PC-9 (cell line): ENCODE data around the gene MEIS2. TPM values are rescaled to one million over a fixed set of nuclear protein-coding genes. Genes with fewer than 3 reads are reported as not detected.

Experiments
- BruUV-seq: library from RNA; stranded (reverse); fragments of 400-500 nt; replicated peaks from 2 replicates; lab custom pipeline; 2021; lab: Mats Ljungman, UMichigan
- CTCF ChIA-PET: fragments of 300-600 bp; sonication (Branson Sonifier 250); formaldehyde crosslinking; loops from one replicate; lab custom pipeline; 2022; ENCODE audit warnings: antibody characterized with exemption; lab: Charles Lee
- POLR2A ChIA-PET: fragments of 300-600 bp; sonication (Branson Sonifier 250); formaldehyde crosslinking; loops from one replicate; lab custom pipeline; 2022; ENCODE audit warnings: antibody characterized with exemption; ENCODE audit not compliant: unreplicated experiment; lab: Charles Lee
- DNase-seq, 2 experiments: peaks; one replicate each; pipeline versions ENCODE4 v3.0.0 to v3.0.0-alpha.2; 2015 to 2022; ENCODE audit warnings: mixed read lengths in 1 of 2
- H2AFZ ChIP-seq: fragments of 200-600 bp; sonication (generic); 2 replicates; pipeline ENCODE4 v1.8.1; 2017; ENCODE audit warnings: antibody characterized with exemption
- H3F3A ChIP-seq: fragments of 200-600 bp; sonication (generic); 2 replicates; pipeline ENCODE4 v1.8.1; 2017; ENCODE audit warnings: antibody characterized with exemption, mild to moderate bottlenecking, low read depth; ENCODE audit not compliant: insufficient read depth
- H3K27ac ChIP-seq: fragments of 200-600 bp; sonication (generic); 2 replicates; pipeline ENCODE4 v1.6.1; 2016; ENCODE audit warnings: mixed run types
- H3K27me3 ChIP-seq: fragments of 200-600 bp; sonication (generic); 2 replicates; pipeline ENCODE4 v1.6.1; 2016; ENCODE audit warnings: low read depth, mixed run types; ENCODE audit not compliant: insufficient read depth
- H3K36me3 ChIP-seq: fragments of 200-600 bp; sonication (generic); 2 replicates; pipeline ENCODE4 v1.6.1; 2016; ENCODE audit warnings: low read depth, mixed run types
- H3K4me1 ChIP-seq: fragments of 200-600 bp; sonication (generic); replicated peaks from 2 replicates; pipeline ENCODE4 v1.6.1; 2016; ENCODE audit warnings: mixed run types; ENCODE audit not compliant: insufficient read depth
- H3K4me2 ChIP-seq: fragments of 200-600 bp; sonication (generic); 2 replicates; pipeline ENCODE4 v1.6.1; 2017; ENCODE audit warnings: mixed run types
- H3K4me3 ChIP-seq: fragments of 200-600 bp; sonication (generic); 2 replicates; pipeline ENCODE4 v1.6.1; 2016; ENCODE audit warnings: mixed run types
- H3K79me2 ChIP-seq: fragments of 200-600 bp; sonication (generic); 2 replicates; pipeline ENCODE4 v1.6.1; 2017; ENCODE audit warnings: low read depth, mixed run types
- H3K9me2 ChIP-seq: fragments of 200-600 bp; sonication (generic); 2 replicates; pipeline ENCODE4 v1.8.1; 2017; ENCODE audit warnings: mild to moderate bottlenecking; ENCODE audit not compliant: insufficient read depth
- H3K9me3 ChIP-seq: fragments of 200-600 bp; sonication (generic); 2 replicates; pipeline ENCODE4 v1.8.1; 2016; ENCODE audit warnings: low read depth; ENCODE audit not compliant: insufficient read depth
- H4K20me1 ChIP-seq: fragments of 200-600 bp; sonication (generic); 2 replicates; pipeline ENCODE4 v1.8.1; 2017; ENCODE audit not compliant: insufficient read depth
- EZH2 ChIP-seq: fragments of 200-600 bp; sonication (generic); IDR thresholded peaks from 2 replicates; pipeline ENCODE4 v1.8.0; 2017; ENCODE audit warnings: antibody characterized with exemption, low read depth
- intact Hi-C: fragments of 100-400 bp; cut with micrococcal nuclease; formaldehyde crosslinking; loops from one replicate; pipeline ENCODE4 v1.10.0; 2022; ENCODE audit not compliant: unreplicated experiment
- total RNA-seq: library from RNA; stranded (reverse); gene quantifications from 2 replicates; pipeline ENCODE4 v1.2.3, GENCODE V29; 2021
- TF ChIP-seq, protein P1 (sequence below): fragments of 200-600 bp; sonication (generic); conservative IDR thresholded peaks from 2 replicates; pipeline ENCODE4 v1.6.1; 2017; ENCODE audit warnings: mixed run types, antibody characterized with exemption, mild to moderate bottlenecking, moderate library complexity

Gene MEIS2
- total RNA-seq, 1 experiment from 2014 or later: 29.1 TPM

DNA sequence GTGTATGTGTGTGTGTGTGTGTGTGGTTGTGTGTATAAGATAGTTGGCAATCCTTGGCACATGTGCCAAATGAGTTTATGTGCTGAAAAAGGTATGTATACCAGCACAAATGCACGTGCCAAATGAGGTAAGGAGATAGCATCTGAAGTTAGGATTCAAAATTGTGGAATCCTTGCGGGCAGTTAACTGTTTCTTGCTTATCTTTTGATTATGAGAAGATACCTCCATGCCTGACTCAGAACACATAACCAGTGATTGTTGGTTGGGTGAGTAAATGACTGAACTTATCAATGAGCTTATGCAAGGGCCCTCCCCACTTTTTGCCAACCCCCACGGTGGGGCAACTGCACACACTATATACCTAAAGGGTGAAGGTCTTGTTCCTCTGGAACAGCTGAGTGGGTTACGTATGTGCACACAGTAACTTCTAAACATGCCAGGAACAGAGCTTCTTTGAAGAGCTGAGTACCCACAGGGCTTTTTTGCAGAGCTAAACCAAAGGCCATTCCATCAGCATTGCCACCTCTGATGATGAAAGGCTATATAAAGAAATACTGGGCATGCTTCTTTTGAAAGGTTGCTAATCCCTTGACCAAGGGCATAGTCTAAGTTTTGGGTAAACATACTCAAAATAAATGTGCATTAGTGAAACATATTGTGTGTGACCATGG is 60.1 kb downstream of the MEIS2 start:
- Histone ChIP-seq H3F3A (no peaks in the 10 kb centered on the region), H3K9me2 (no peaks in the 10 kb centered on the region), H2AFZ (no peak overlapping the region), H3K4me3 (no peak overlapping the region), H3K36me3 (no peaks in the 10 kb centered on the region), H3K9me3 (no peaks in the 10 kb centered on the region), H3K79me2 (no peaks in the 10 kb centered on the region), H3K27me3 (no peaks in the 10 kb centered on the region), H3K4me2 (no peak overlapping the region), H3K4me1 (peaks cover 6% of the 10 kb centered on the region; the same call in 1 of the 2 replicates), H3K27ac (no peak overlapping the region), H4K20me1 (no peaks in the 10 kb centered on the region)
- ChIA-PET CTCF (no interaction called here), POLR2A (no interaction called here)
- intact Hi-C loops: loop anchor here (10.0 kb wide), 1 partner anchor 1345 kb away; no protein-coding TSS in a partner anchor
- DNase-seq: no peak
- BruUV-seq: no TSS peak
- TF ChIP-seq, protein P1, sequence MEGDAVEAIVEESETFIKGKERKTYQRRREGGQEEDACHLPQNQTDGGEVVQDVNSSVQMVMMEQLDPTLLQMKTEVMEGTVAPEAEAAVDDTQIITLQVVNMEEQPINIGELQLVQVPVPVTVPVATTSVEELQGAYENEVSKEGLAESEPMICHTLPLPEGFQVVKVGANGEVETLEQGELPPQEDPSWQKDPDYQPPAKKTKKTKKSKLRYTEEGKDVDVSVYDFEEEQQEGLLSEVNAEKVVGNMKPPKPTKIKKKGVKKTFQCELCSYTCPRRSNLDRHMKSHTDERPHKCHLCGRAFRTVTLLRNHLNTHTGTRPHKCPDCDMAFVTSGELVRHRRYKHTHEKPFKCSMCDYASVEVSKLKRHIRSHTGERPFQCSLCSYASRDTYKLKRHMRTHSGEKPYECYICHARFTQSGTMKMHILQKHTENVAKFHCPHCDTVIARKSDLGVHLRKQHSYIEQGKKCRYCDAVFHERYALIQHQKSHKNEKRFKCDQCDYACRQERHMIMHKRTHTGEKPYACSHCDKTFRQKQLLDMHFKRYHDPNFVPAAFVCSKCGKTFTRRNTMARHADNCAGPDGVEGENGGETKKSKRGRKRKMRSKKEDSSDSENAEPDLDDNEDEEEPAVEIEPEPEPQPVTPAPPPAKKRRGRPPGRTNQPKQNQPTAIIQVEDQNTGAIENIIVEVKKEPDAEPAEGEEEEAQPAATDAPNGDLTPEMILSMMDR: no peak
- TF ChIP-seq EZH2: no peak

- DNase-seq: no peak
- CTCF ChIA-PET: no interaction called here
- Histone ChIP-seq H4K20me1 (no peaks in the 10 kb centered on the region), H3K36me3 (no peaks in the 10 kb centered on the region), H3K9me3 (no peaks in the 10 kb centered on the region), H3K4me1 (peaks cover 8% of the 10 kb centered on the region; the same call in 1 of the 2 replicates), H2AFZ (no peak overlapping the region), H3K79me2 (no peaks in the 10 kb centered on the region), H3K9me2 (no peaks in the 10 kb centered on the region), H3K27me3 (no peaks in the 10 kb centered on the region), H3K27ac (no peak overlapping the region), H3K4me2 (no peak overlapping the region), H3F3A (no peaks in the 10 kb centered on the region), H3K4me3 (no peak overlapping the region)
- BruUV-seq: no TSS peak
- POLR2A ChIA-PET: no interaction called here
- TF ChIP-seq EZH2: no peak
- TF ChIP-seq, protein P1: no peak
- intact Hi-C loops: no loop called here
These were observed 61.6 kb downstream of the MEIS2 start for GRCh38 chr15:37038716-37039106.

GRCh38 chr15:37037850-37038715 is 62.3 kb downstream of the MEIS2 start:
- POLR2A ChIA-PET: no interaction called here
- Histone ChIP-seq H3K36me3 (no peaks in the 10 kb centered on the region; the same call in 1 of the 2 replicates), H3K9me2 (no peaks in the 10 kb centered on the region), H3K9me3 (no peaks in the 10 kb centered on the region), H3K79me2 (no peaks in the 10 kb centered on the region), H3K4me1 (peaks cover 8% of the 10 kb centered on the region; the same call in 1 of the 2 replicates), H3K27ac (no peak overlapping the region), H3K27me3 (no peaks in the 10 kb centered on the region), H3F3A (no peaks in the 10 kb centered on the region), H2AFZ (no peak overlapping the region), H3K4me2 (no peak overlapping the region), H3K4me3 (no peak overlapping the region), H4K20me1 (no peaks in the 10 kb centered on the region)
- TF ChIP-seq, protein P1: no peak
- no peak for TF ChIP-seq EZH2
- CTCF ChIA-PET: no interaction called here
- intact Hi-C loops: no loop called here
- no peak for DNase-seq
- no TSS peak for BruUV-seq
